RWPE2 (cell line): ENCODE measurements around the gene PIGH.

ENCODE experiments used
- ATAC-seq: fragments of 200-7000 bp; cut with Tn5 transposase; 3 replicates; pipeline ENCODE4 v1.9.1; 2021; ENCODE audit warnings: low read depth
- DNase-seq: peaks from one replicate; pipeline ENCODE4 v3.0.0-alpha.2; 2020; ENCODE audit warnings: low spot score
- H3K27ac ChIP-seq: fragments of 450-650 bp; 2 replicates; pipeline ENCODE4 v1.5.1; 2017; ENCODE audit warnings: mild to moderate bottlenecking; ENCODE audit not compliant: poor library complexity, severe bottlenecking
- H3K27me3 ChIP-seq: fragments of 250-450 bp; sonication (Bioruptor Pico); 2 replicates; pipeline ENCODE4 v1.5.1; 2021; ENCODE audit warnings: mild to moderate bottlenecking, moderate library complexity; ENCODE audit not compliant: insufficient read depth, poor library complexity, severe bottlenecking
- H3K36me3 ChIP-seq: fragments of 250-450 bp; sonication (Bioruptor Pico); 2 replicates; pipeline ENCODE4 v1.5.1; 2020; ENCODE audit warnings: low read depth, mild to moderate bottlenecking, moderate library complexity
- H3K4me1 ChIP-seq: fragments of 250-450 bp; sonication (Bioruptor Pico); 2 replicates; pipeline ENCODE4 v1.5.1; 2021; ENCODE audit warnings: mild to moderate bottlenecking, moderate library complexity; ENCODE audit not compliant: insufficient read depth, poor library complexity, severe bottlenecking
- H3K4me3 ChIP-seq: fragments of 250-450 bp; sonication (Bioruptor Pico); 2 replicates; pipeline ENCODE4 v1.5.1; 2021; ENCODE audit warnings: mild to moderate bottlenecking, moderate library complexity; ENCODE audit not compliant: severe bottlenecking
- H3K9me3 ChIP-seq: fragments of 250-450 bp; sonication (Bioruptor Pico); 2 replicates; pipeline ENCODE4 v1.5.1; 2021; ENCODE audit warnings: mild to moderate bottlenecking, moderate library complexity; ENCODE audit not compliant: severe bottlenecking
- CTCF ChIP-seq: fragments of 450-650 bp; IDR thresholded peaks from one replicate; pipeline ENCODE4 v1.5.1; 2017; ENCODE audit warnings: mild to moderate bottlenecking, moderate library complexity; ENCODE audit not compliant: poor library complexity, severe bottlenecking

The PIGH gene

GRCh38 chr14:67586369-67586768 lies 13.7 kb downstream of the PIGH start:
- Histone ChIP-seq H3K9me3 (no peaks in the 10 kb centered on the region), H3K36me3 (peaks cover 41% of the 10 kb centered on the region), H3K4me3 (no peak overlapping the region), H3K27me3 (no peaks in the 10 kb centered on the region), H3K27ac (no peak overlapping the region), H3K4me1 (no peaks in the 10 kb centered on the region)
- TF ChIP-seq CTCF, result no peak
- DNase-seq (no peak), ATAC-seq (no peak)

- DNase-seq (peak; percentile 25), ATAC-seq (no peak)
- no peak overlapping the region for H3K4me3 ChIP-seq
- no peaks in the 10 kb centered on the region for H3K27me3 ChIP-seq
- peaks cover 29% of the 10 kb centered on the region for H3K36me3 ChIP-seq
- H3K4me1 ChIP-seq, result no peaks in the 10 kb centered on the region
- TF ChIP-seq CTCF, result no peak
- no peak overlapping the region for H3K27ac ChIP-seq
- H3K9me3 ChIP-seq, result no peaks in the 10 kb centered on the region
Measured at GRCh38 chr14:67584978-67585377, 15.1 kb downstream of the PIGH start.

GRCh38 chr14:67583711-67584644 lies 16.1 kb downstream of the PIGH start:
- ATAC-seq (peak; percentile 90), DNase-seq (peak; percentile 49)
- TF ChIP-seq CTCF, result peak; percentile 95

GRCh38 chr14:67582061-67582460 lies 18.0 kb downstream of the PIGH start:
- H3K27me3 ChIP-seq, result no peaks in the 10 kb centered on the region
- TF ChIP-seq CTCF, result no peak
- H3K27ac ChIP-seq, result no peak overlapping the region
- H3K36me3 ChIP-seq, result peaks cover 2% of the 10 kb centered on the region; the same call in 1 of the 2 replicates
- no peak for ATAC-seq
- H3K4me3 ChIP-seq, result no peak overlapping the region
- DNase-seq, result peak; percentile 31
- H3K9me3 ChIP-seq, result no peaks in the 10 kb centered on the region
- H3K4me1 ChIP-seq, result no peaks in the 10 kb centered on the region

More at GRCh38 chr14:67583711-67584644, 16.1 kb downstream of the PIGH start:
- Histone ChIP-seq H3K4me3 (no peak overlapping the region), H3K9me3 (no peaks in the 10 kb centered on the region), H3K36me3 (peaks cover 20% of the 10 kb centered on the region), H3K27ac (no peak overlapping the region), H3K4me1 (no peaks in the 10 kb centered on the region), H3K27me3 (no peaks in the 10 kb centered on the region)

- H3K9me3 ChIP-seq, result no peaks in the 10 kb centered on the region
- no peaks in the 10 kb centered on the region for H3K36me3 ChIP-seq
- no peak overlapping the region for H3K4me3 ChIP-seq
- ATAC-seq (no peak), DNase-seq (no peak)
- no peak for TF ChIP-seq CTCF
- no peaks in the 10 kb centered on the region for H3K27me3 ChIP-seq
- no peak overlapping the region for H3K27ac ChIP-seq
- H3K4me1 ChIP-seq, result no peaks in the 10 kb centered on the region
Measured at GRCh38 chr14:67581643-67582042, 18.4 kb downstream of the PIGH start.
